Inflammatory macrophage (primary cell): ENCODE results near the gene NKG7.
A peak's percentile ranks its signal among the peaks of the same experiment; 100 is the strongest.

Experiments used
- DNase-seq, 2 donors: peaks; one replicate each; pipeline ENCODE4 v3.0.0-alpha.2; 2020 to 2022

NKG7 gene

GRCh38 chr19:51361239-51361638, 11.2 kb downstream of the NKG7 start:
- DNase-seq = no peak

DNA sequence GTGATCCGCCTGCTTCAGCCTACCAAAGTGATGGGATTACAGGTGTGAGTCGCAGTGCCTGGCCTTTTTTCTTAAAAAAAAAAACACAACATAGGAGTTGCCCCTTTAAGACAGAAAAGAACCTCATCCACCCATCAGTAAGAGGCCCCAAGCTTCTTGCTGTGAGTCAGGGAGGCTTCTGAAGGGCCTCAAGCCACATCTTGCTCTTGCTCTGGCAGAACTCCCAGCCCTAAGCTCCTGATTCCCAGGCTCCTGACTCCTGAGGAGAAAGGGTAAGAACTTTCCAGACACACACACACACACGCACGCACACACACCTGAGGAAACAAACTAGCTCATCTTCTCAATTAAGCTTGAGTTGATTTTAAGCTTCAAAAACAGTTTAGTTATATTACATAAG, 13.2 kb downstream of the NKG7 start:
- DNase-seq = no peak

GRCh38 chr19:51357952-51358351, 14.5 kb downstream of the NKG7 start:
- no peak for DNase-seq

DNA sequence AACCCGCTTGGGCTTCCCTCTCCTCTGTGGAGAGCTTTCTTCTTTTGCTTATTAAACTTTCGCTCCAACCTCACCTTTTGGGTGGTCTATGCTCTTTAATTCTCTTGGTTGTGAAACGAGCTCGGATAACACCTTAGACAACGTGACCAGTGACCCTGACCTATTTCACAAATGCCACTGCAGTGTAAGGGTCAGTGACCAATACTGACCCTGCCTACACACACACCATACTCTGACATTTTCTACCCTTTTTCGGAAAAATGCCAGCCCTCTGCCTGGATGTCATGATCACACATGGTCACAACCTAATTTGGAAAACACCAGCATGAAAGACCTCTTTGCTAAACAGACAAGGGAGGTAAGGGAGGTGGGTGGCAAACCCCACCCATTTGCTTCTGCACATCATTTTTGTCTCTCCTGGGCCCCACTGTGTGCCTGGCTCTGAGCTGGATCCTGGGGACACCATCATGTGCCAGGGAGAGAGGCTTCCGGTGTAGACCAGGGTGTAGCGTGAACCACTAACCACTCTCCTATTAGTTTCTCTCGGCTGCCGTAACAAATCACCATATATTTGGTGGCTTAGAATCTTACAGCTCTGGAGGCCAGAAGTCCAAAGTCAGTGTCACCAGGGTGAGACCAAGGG, 16.2 kb downstream of the NKG7 start:
- no peak for DNase-seq

DNA sequence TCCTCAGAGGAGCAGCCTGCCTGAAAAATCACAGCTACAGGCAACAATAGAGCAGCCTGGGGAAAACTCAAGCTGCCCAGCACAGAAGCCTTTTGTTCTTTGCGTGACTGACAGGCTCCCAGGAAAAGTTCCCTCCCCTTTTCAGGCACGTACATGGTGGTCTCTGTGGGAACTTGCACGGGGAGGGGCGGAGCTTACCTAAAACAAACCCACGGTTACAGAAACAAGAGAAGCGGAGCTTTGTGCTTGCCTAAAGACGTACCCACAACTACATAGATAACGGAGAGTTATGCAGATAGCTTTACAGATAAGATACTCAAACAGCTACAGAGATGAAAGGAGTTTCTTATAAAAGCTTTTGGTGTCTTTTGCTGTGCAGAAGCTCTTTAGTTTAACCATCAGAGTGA, 17.7 kb downstream of the NKG7 start:
- DNase-seq = no peak

DNA sequence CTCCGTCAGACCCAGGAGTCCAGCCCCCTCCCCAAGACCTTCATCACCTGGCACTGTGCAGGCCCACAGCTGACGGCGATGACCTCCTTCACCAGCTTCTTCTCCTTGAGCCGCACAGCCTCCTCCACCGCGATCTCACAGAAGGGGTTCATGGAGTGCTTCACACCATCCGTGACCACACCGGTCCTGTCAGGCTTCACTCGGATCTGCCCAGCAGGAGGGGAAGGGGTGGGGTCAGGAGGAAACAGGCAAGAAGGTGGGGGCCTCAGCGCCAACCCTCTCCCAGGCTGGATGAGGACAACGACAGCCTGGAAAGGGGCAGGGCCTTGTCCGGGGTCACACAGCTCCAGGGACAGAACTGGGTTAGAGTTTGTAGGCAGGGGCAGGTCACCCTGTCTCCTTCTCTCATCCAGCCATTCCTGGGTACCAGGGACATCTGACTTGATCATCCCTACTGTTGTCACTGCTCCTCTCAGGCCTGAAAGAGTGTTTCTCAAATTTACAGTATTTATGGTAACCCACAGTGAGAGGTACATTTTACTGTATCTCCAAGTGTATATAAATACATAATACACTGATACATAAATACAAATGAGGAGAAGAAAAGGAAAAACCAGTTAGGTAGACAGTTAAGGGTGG, 18.2 kb downstream of the NKG7 start:
- no peak for DNase-seq

- DNase-seq = no peak
Observed at GRCh38 chr19:51352783-51353360, 19.6 kb downstream of the NKG7 start.

DNA sequence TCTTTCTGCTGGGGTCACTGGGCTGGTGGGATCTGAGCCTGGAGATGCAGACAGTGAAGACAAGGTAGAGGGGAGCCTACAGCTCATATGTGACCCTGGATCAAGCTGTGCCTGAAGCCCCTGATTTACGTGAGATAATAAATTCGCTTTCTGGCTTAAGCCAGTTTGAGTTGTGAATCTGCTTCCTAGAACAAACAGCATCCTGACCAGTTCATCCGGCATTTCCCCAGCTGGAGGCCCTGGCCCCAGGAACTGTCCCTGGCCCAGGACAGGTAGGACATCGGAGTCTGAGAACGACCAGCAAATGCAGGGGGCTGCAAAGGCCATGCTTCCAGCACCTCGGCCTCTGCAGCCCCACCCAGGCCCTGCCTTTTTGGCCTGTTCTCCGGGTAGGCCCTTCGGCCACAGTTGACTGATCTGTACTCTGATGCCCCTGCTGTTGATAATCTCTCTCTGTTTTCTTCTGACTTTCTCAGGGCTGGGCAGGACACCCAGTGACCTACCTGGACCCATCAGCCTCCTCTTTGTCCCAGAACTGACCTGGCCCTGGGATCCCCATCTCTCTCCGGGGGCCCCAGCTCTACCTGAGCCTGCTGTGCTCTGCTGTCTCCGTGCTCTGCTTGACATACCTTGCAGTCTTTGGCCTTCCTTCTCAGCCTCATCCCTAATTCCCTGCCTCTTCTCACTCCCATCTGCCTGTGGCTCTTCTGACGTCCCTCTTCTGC, 21.0 kb downstream of the NKG7 start:
- DNase-seq = no peak

DNA sequence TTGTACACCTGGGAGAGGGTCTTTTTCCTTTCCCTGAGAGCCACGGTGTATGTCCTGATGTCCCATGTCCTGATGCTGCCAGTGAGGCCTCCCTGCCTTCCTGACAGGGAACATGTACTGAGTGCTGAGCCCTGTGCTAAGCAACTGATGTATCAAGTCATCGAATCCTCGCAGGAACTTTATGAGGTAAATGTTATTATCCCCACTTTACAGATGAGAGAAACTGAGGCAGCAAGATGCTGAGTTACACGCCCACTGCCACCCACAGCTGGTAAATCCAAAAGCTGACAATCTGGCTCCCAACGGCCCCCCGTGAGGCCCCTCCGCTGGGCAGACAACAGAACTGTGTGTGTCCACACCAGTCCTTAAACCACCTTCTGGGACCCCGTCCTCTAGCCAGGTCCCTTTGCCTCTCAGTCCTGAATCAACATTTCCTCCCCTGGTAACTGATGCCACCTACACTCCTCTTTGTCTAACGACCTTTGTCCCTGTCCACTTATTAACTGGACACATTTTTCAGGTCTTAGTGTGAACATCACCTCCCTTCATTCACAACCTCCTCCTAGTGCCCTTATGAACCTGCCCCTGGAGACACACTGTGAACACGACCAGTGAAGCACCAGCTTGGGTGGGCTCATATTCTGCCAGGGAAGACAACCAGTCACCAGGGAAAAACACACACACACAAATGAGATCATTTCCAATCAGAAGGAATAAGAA, 25.1 kb downstream of the NKG7 start:
- DNase-seq = no peak

GRCh38 chr19:51346742-51347141, 25.7 kb downstream of the NKG7 start:
- no peak for DNase-seq

DNA sequence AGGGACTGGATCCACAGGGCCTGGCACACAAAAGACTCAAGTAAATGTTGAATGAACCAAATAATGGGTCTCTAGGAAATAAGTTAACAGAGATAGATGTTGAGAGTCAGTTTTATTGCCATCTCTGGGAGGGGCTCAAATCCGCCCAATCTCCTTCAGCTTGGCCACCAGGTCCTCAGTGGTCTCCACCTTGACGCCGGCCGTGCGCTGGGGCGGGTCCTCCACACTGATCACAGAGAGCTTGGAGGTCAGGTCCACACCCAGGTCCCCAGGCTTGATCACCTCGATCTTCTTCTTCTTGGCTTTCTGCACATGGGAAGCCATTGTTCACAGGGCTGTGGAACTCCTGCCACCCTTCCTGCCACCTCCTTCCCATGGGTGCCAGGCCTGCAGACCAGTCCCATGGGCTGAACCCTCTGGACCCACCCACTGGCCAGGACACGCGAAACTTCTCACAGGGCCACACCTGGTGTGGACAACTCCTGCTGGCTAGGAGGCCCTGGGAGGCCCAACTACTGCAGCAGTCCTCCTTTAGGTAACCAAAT, 27.3 kb downstream of the NKG7 start:
- no peak for DNase-seq

- no peak for DNase-seq
Observed at GRCh38 chr19:51342631-51343569, 29.6 kb downstream of the NKG7 start.

DNA sequence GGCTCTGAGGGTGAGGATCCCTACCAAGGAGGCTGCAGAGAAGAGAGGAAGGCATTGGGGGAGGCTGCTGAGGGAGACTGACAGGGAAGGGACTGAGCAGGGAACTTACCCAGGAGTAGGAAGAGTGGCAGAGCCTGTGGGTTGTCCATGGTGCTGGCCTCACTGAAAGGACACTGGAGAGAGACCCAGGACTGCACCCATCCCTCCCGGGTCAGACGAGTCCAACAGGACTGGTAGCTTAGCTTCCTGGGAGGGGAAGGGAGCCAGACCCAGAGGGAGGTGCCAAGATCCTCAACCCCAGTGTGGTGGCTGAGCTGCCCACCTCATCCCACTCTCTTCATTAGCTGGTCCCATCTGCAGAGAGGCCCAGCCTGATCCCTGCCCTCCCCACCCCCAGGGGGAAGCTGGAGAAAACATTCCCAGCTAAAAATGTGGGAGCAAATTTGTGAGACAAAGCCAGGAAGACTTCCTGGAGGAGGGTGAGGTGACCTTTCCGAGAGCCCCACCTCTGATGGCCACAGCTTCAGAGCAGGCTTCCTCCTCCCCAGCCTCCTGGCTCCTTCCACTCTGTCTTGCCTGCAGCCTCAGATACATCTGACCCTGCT, 30.4 kb downstream of the NKG7 start, which contains the start of gene VSIG10L:
VSIG10L (minus strand) TSS at position 164 of the 605 bp plus-strand sequence; CDS start at position 149, 15 bp downstream.
- no peak for DNase-seq

GRCh38 chr19:51341066-51341465, 31.4 kb downstream of the NKG7 start:
- DNase-seq = no peak

- DNase-seq = peak; percentile 98
Observed at GRCh38 chr19:51339687-51340656, 32.5 kb downstream of the NKG7 start.

DNA sequence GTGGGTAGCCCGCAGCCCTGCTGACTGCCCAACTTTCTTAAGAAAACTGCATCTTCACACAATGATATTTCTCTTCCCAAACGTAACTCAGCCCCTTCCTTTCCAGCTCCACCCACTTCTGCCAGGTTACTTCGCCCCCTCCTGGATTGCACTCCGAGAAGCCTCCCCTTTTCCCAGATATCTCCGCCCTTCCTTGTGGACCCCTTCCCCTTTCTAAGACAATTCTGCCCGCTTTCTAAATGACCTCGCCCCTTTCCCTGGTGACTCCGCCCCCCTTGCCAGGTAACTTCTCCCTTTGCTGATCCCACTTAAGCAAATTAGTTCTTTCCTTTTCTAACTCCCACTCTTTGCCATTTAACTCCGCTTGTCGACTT, 33.2 kb downstream of the NKG7 start:
- DNase-seq = no peak

DNA sequence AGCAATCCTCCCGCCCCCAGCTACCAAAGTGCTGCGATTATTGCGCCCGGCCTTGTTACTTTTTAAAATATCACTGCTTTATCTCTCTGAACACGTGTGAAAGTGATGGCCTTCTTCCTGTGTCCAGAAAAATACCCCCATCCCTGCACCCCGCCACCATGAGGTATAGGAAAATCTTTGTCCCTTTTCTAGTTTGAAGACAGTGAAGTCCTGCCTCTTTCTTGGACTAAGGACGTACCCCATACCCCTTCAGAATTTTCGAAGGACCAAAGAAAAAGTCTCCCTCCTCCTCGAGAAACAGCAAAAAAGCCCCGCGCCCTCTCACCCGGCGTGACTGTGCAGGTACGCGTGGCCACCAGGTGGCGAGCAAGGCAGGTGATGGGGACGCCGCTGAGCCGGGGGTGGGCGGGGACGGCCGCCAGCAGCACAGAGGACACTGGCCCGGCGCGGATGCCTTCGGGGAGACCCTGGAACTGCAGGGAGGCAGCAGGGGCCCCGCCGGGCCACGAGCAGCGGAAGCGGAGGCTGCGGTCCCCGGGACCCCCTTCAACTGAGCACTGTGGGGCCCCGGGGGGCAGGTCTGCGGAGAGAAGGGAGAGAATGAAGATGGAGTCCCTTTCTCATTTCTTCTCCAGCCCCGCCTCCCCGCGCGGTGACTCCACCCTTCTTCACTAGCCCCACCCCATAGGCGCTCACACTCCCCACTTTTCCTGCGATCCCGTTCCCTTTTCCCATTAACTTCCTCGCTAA, 33.7 kb downstream of the NKG7 start:
- peak; percentile 59 to 70 for DNase-seq

- no peak for DNase-seq
Observed at GRCh38 chr19:51337861-51338562, 34.4 kb downstream of the NKG7 start.
